Mesothelial cell of epicardium (in vitro differentiated cells): ENCODE data around the gene RTN4RL1. TPM values are rescaled to one million over a fixed set of nuclear protein-coding genes. Genes with fewer than 3 reads are reported as not detected.

Experiments used
- DNase-seq, 2 experiments: peaks; one replicate each; pipeline ENCODE4 v3.0.0; 2021; ENCODE audit warnings: low spot score in 2 of 2; ENCODE audit not compliant: unreplicated experiment in 2 of 2
- H3K27ac Mint-ChIP-seq: 2 replicates; pipeline ENCODE4 v1.8.0; 2021; ENCODE audit warnings: mixed read lengths
- H3K27me3 Mint-ChIP-seq: 2 replicates; pipeline ENCODE4 v1.8.0; 2021; ENCODE audit warnings: low read depth, mixed read lengths
- H3K36me3 Mint-ChIP-seq: 2 replicates; pipeline ENCODE4 v1.8.0; 2021; ENCODE audit warnings: mixed read lengths
- H3K4me1 Mint-ChIP-seq: 2 replicates; pipeline ENCODE4 v1.8.0; 2021; ENCODE audit warnings: mixed read lengths
- H3K4me3 Mint-ChIP-seq: 2 replicates; pipeline ENCODE4 v1.8.0; 2021; ENCODE audit warnings: mild to moderate bottlenecking, moderate library complexity, mixed read lengths
- H3K9me3 Mint-ChIP-seq: 2 replicates; pipeline ENCODE4 v1.8.0; 2021; ENCODE audit warnings: mixed read lengths
- total RNA-seq: library from RNA; stranded (reverse); gene quantifications from 3 replicates; pipeline ENCODE4 v1.2.1, GENCODE V29; 2021
- TF ChIP-seq, protein P1 (sequence below): fragments of 200-600 bp; sonication (generic); IDR thresholded peaks from one replicate; pipeline ENCODE4 v1.5.0; 2021; ENCODE audit warnings: antibody characterized with exemption; ENCODE audit not compliant: unreplicated experiment

Gene RTN4RL1
- total RNA-seq, 1 donor from 2014 or later: 0.20 TPM

GRCh38 chr17:1908699-1909309, 116.3 kb downstream of the RTN4RL1 start:
- DNase-seq: peak in 1 of 2 experiments; percentile 65
- H3K4me1 Mint-ChIP-seq: peaks cover 30% of the 10 kb centered on the region
- H3K27me3 Mint-ChIP-seq: peaks cover 84% of the 10 kb centered on the region
- H3K9me3 Mint-ChIP-seq: no peaks in the 10 kb centered on the region
- no peaks in the 10 kb centered on the region for H3K36me3 Mint-ChIP-seq
- H3K4me3 Mint-ChIP-seq: peak overlapping the region; percentile 64
- TF ChIP-seq, protein P1, sequence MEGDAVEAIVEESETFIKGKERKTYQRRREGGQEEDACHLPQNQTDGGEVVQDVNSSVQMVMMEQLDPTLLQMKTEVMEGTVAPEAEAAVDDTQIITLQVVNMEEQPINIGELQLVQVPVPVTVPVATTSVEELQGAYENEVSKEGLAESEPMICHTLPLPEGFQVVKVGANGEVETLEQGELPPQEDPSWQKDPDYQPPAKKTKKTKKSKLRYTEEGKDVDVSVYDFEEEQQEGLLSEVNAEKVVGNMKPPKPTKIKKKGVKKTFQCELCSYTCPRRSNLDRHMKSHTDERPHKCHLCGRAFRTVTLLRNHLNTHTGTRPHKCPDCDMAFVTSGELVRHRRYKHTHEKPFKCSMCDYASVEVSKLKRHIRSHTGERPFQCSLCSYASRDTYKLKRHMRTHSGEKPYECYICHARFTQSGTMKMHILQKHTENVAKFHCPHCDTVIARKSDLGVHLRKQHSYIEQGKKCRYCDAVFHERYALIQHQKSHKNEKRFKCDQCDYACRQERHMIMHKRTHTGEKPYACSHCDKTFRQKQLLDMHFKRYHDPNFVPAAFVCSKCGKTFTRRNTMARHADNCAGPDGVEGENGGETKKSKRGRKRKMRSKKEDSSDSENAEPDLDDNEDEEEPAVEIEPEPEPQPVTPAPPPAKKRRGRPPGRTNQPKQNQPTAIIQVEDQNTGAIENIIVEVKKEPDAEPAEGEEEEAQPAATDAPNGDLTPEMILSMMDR: peak; percentile 53
- H3K27ac Mint-ChIP-seq: no peak overlapping the region

GRCh38 chr17:1907909-1908698, 117.0 kb downstream of the RTN4RL1 start:
- Mint-ChIP-seq H3K27me3 (peaks cover 83% of the 10 kb centered on the region), H3K36me3 (no peaks in the 10 kb centered on the region), H3K27ac (no peak overlapping the region), H3K4me3 (peak overlapping the region; percentile 64), H3K9me3 (no peaks in the 10 kb centered on the region), H3K4me1 (peaks cover 30% of the 10 kb centered on the region)
- TF ChIP-seq, protein P1: no peak
- DNase-seq: no peak

- H3K27me3 Mint-ChIP-seq: peaks cover 76% of the 10 kb centered on the region
- no peak overlapping the region for H3K4me3 Mint-ChIP-seq
- H3K4me1 Mint-ChIP-seq: peaks cover 30% of the 10 kb centered on the region
Measured at GRCh38 chr17:1907216-1907631, 117.9 kb downstream of the RTN4RL1 start.

DNA sequence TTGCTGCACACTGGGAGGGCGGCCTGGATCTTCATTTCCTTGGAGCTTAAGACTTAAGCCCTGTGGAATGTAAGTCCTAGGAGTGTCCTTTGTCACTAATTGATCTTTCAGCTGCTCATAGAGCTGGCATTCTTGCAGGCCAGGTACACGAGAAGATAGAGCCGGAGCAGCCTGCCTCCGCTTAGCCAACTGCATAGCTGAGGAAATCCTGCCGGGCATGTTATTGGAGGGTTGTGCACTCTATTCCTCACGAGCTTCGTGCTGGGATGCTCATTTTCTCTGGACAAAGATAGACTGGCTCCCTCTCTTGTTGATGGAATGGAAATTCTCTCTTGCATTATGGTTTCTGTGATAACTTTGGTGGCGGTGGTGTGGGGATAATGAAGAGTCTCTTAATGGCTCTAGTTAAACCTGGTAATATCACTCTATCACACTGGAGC, 118.5 kb downstream of the RTN4RL1 start:
- Mint-ChIP-seq H3K27me3 (peaks cover 70% of the 10 kb centered on the region), H3K4me3 (no peak overlapping the region), H3K9me3 (no peaks in the 10 kb centered on the region), H3K4me1 (peaks cover 30% of the 10 kb centered on the region), H3K27ac (no peak overlapping the region), H3K36me3 (no peaks in the 10 kb centered on the region)
- no peak for DNase-seq
- TF ChIP-seq, protein P1: no peak

More at GRCh38 chr17:1907216-1907631, 117.9 kb downstream of the RTN4RL1 start:
- DNase-seq: no peak
- TF ChIP-seq, protein P1: no peak
- Mint-ChIP-seq H3K9me3 (no peaks in the 10 kb centered on the region), H3K27ac (no peak overlapping the region), H3K36me3 (no peaks in the 10 kb centered on the region)

DNA sequence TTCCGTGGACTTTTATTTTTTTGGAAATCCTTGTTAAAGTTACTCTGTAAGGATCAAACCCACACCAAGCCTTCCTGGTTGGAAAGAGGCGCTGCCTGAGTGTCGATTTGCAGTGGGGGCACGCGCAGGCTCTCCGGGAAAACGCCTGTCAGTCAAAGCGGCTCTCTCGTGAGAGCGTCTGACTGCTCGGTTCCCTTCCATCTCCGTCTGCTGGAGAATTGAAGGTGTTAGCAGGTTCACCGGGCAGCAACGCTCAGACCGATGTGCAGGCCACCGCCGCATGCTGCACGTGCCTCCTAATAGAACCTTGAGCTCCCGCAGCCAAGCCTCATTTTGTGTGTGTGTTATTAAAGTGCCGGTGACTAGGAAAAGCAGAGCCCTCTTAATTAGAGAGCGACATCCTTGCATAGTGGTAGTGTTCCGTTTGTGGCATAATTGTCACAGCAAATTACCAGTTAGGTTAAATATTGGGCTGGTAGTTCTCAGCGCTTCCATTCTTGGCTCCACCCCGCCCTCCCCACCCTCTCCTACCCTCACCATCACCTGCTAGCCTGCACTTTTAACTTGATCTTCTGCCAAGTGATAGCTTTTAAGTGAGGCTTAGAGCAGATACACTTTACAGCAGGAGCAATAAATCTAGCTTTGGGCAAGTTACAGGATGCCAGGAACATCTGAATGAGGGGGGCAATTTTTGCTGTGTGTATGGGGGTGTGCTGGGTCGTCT, 119.8 kb downstream of the RTN4RL1 start:
- Mint-ChIP-seq H3K9me3 (no peaks in the 10 kb centered on the region), H3K4me1 (peaks cover 30% of the 10 kb centered on the region), H3K36me3 (no peaks in the 10 kb centered on the region), H3K27me3 (peaks cover 64% of the 10 kb centered on the region), H3K27ac (no peak overlapping the region), H3K4me3 (no peak overlapping the region)
- DNase-seq: no peak
- TF ChIP-seq, protein P1: no peak
